Activated CD4-positive, alpha-beta T cell treated with anti-CD3 and anti-CD28 coated beads, Interleukin-2, amount 50 U/mL, for 4 hours (primary cell): ENCODE results near the gene PLEKHM3.
"Not testable (repeated sequence)": the region's sequence is repeated elsewhere in the genome, so short reads cannot be mapped to it uniquely, and the experiment has no call there.

Source experiments
- DNase-seq, 2 experiments: peaks; one replicate each; pipeline ENCODE4 v3.0.0-alpha.2; 2020

Gene PLEKHM3

DNA sequence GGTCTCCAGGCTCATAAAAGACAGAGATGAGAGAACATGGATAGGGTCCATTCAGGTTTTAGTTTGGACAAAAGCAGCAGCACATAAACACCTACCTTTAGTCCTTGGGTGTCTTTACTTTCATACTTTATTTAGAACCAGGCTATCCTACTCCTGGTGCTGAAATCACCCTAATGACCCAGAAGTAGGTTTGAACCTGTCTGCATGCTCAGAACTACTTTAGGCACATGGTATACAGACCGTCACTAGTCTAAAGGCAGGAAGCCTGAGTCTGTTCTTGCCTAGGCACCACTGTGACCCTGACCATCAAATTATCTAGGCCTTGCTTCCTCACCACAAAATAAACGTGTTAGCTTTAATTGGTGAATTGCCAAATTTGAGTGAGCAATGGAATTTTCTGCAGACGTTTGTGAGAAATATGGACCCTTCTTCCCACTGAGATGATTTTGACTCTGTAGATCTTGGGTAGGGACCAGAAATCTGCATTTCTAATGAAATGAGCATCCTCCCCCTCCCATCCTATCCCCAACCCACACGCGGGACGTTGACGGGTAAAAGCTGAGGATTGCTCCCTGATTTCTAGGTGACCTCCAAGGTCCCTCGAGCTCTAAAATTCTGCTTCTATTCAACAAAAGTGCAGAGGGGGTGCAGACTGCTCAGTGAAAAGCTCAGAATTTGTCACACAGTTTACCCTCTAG, 75.1 kb downstream of the PLEKHM3 start:
- no peak for DNase-seq

DNA sequence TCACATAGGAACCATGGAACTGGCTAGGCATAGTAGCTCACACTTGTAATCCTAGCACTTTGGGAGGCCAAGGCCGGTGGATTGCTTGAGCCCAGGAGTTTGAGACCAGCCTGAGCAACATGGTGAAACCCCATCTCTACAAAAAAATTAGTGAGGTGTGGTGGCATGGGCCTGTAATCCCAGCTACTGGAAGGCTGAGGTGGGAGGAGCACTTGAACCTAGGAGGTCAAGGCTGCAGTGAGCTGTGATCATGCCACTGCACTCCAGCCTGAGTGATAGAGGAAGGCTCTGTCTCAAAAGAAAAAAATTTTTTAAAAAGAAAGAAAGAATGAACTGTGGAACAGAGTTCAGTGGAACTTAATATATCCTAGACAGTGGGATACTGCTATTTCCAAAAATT, 76.1 kb downstream of the PLEKHM3 start:
- not testable (repeated sequence) for DNase-seq

GRCh38 chr2:207944979-207945600, 80.2 kb downstream of the PLEKHM3 start:
- no peak for DNase-seq

- DNase-seq, result no peak
These were observed 81.0 kb downstream of the PLEKHM3 start for GRCh38 chr2:207944334-207944733.

- no peak for DNase-seq
These were observed 85.8 kb downstream of the PLEKHM3 start for GRCh38 chr2:207939342-207940108.

GRCh38 chr2:207938886-207939285, 86.4 kb downstream of the PLEKHM3 start:
- DNase-seq, result no peak

- no peak for DNase-seq
These were observed 86.9 kb downstream of the PLEKHM3 start for GRCh38 chr2:207938415-207938814.

GRCh38 chr2:207937823-207938222, 87.5 kb downstream of the PLEKHM3 start:
- DNase-seq, result no peak

GRCh38 chr2:207937253-207937652, 88.1 kb downstream of the PLEKHM3 start:
- DNase-seq, result no peak

DNA sequence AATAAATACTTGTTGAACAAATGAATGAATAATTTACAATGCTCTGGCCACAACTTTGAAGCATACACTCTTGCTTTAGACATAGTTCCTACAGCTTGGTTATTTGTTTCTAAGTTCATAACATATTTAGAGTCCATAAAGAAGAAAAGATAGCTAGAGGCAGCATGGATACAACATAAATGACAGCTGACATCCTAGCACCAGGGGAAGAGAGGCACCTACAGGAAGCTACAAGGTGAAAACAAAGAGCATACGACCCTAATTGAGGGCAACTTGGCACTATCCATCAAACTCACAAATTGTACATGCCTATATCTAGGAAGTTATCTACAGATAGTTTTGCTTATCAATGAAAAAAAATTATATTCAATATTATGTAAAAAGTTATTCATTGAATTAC, 88.9 kb downstream of the PLEKHM3 start:
- DNase-seq, result no peak

- DNase-seq, result no peak
These were observed 89.3 kb downstream of the PLEKHM3 start for GRCh38 chr2:207935991-207936370.

- DNase-seq, result no peak
These were observed 90.0 kb downstream of the PLEKHM3 start for GRCh38 chr2:207935121-207935990.

DNA sequence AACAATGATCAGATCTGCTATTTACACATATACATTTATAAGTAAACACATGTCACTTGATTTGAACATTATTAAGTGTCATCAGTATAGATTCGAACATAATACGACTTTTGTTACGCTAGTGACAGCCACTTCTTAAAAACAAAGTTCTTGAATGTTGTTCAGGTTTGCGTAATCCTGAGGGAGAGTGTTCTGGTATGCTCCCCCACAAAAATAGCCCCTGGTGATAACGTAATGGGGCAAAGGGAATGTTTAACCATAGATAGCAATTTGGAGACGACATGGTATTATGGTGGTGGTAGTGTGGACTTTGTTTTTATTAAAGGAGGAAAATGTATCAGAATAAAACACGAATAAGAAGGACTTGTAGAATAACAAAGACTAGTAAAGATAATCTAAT, 90.6 kb downstream of the PLEKHM3 start:
- DNase-seq, result no peak

GRCh38 chr2:207933396-207934065, 91.8 kb downstream of the PLEKHM3 start:
- DNase-seq, result no peak

GRCh38 chr2:207932106-207932505, 93.2 kb downstream of the PLEKHM3 start:
- no peak for DNase-seq

DNA sequence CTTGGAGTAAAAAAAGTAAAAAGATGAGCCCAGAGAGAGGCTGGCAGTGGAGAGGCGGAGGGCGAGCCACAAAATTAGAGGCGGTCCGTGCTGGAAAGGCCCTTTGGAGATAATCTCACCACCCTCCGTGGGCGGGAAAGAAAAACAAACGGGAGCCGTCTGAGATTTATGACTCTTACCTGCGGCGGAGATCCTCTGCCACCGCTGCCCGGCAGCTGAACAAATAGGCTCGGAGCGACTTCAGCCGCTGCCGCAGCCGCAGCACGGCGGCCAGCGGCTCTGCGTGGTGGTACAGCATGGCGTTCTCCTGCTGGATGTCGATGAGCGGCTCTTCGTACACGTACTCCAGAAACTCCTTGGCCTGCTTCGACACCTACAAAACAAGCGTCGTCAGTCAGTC, 94.6 kb downstream of the PLEKHM3 start:
- DNase-seq, result no peak

DNA sequence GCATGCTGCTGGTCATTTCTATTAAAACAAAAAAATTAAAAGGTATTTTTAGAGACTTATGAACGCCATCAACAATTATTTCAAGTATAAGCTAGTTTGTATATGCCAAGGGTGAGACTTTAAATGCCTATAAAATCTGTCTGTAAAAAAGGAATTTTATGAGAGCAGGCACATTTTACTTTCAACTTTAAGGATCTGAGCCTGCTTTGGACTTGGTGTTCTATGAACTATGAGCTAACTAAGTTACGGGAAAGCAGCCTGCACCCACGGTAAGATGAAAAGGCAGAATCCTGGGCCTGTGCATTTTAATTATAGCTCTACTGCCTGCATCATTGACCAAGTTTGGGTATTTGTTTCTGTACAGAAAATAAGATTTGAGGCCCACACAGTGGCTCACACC, 95.4 kb downstream of the PLEKHM3 start:
- no peak for DNase-seq

GRCh38 chr2:207928079-207928478, 97.2 kb downstream of the PLEKHM3 start:
- no peak for DNase-seq

DNA sequence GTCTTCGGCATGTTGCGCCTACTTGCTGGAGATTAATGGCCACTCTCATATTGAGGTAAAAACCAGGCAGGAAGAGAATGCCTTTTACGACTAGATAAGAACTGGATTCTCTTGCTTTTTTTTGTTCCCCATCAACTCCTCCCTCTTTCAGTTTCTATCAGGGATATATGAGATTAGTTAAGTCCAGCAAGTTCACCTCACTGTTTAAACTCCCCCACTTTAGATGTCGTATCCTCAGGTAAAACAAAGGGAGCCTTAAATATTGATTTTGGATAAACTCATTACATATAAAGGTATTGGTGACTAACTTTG, 98.4 kb downstream of the PLEKHM3 start:
- no peak for DNase-seq

DNA sequence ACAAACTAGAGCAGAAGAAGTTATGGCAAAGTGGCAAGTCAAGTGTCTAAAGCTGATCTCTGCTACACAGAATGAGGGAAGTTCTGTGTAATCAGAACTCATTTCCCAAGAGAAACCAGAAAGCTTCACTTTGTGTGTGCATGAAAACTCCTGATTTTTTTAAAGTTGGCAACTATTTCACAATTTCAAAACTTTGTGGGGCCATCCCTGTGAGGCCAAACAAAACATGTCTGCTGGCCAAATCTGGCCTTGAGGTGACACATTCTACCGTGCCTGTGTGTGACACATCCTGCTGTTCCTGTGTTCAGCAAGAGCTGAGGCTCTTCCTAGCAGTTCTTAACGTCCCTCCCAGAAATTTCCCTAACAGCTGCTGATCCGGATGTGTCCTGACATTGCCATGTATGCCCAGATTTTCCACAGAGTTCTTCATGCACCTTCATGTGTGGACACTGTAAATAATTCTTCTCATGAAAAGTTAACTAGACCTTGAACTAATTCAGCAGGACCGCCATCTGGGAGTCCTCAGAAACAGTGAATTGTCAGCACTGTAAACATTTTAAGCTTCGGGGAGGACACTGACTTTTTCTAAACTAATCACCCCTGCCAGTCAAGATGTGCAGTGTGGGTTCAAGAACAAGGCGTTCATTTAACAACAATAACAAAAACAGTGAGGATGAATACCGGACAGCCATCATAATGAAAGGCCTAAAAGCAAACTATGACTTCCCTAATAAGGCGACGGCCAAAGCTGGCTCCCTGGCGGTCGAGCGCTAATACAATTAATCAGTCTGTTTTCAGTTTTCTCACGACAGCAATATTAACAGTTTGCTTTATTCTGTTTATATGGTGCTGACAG, 99.0 kb downstream of the PLEKHM3 start:
- no peak for DNase-seq

DNA sequence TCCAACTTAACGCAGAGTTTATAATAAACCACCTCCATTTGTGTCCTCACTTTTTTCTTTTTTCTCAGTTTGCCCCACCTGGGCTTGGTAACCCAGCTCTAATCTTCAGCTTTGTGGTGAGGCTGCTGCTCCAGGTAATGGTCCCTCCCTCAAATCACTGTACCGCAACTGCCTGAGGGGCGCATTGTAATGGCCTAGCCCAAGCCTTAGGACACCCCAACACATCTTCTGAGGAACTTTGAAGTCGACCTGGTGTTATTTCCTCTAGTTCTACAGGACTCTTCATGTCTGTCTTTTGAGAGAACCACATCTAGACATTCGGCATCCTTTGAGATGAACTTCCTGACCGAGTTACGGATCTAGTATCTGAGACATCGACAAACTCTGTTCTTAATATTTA, 99.7 kb downstream of the PLEKHM3 start:
- no peak for DNase-seq

GRCh38 chr2:207921606-207922005, 103.7 kb downstream of the PLEKHM3 start:
- DNase-seq, result no peak
